Stimulated activated CD8-positive, alpha-beta memory T cell treated with anti-CD3 and anti-CD28 coated beads, Interleukin-4, amount 100 ng/mL, for 1 hour (primary cell): ENCODE data around the gene ALDH6A1.

Source experiments
- DNase-seq, 2 donors: peaks; one replicate each; pipeline ENCODE4 v3.0.0-alpha.2; 2020; ENCODE audit warnings: low read depth in 2 of 2, low spot score in 1 of 2

Gene ALDH6A1

GRCh38 chr14:74049876-74050495, 34.3 kb downstream of the ALDH6A1 start:
- DNase-seq: no peak

DNA sequence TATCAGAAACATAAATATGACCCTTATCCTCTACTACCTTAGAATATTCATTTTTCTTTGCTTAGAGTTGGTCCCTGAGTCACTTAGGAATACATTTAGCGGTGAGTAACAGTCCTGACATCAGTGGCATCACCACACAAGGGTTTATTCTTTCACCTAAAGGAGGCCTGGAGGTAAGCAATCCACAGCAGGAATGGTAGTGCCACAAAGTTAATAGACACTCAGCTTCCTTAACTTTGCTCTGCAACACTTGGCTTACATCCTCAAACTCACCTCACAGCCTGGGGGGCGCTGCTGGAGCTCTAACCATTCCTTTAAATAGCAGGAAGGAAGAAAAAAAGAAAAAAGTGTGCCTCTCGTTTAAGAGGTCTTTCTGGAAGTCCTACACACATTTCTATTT, 36.0 kb downstream of the ALDH6A1 start:
- no peak for DNase-seq

- DNase-seq: no peak
These were observed 38.7 kb downstream of the ALDH6A1 start for GRCh38 chr14:74045522-74045921.

GRCh38 chr14:74042296-74042695, 42.0 kb downstream of the ALDH6A1 start:
- no peak for DNase-seq

DNA sequence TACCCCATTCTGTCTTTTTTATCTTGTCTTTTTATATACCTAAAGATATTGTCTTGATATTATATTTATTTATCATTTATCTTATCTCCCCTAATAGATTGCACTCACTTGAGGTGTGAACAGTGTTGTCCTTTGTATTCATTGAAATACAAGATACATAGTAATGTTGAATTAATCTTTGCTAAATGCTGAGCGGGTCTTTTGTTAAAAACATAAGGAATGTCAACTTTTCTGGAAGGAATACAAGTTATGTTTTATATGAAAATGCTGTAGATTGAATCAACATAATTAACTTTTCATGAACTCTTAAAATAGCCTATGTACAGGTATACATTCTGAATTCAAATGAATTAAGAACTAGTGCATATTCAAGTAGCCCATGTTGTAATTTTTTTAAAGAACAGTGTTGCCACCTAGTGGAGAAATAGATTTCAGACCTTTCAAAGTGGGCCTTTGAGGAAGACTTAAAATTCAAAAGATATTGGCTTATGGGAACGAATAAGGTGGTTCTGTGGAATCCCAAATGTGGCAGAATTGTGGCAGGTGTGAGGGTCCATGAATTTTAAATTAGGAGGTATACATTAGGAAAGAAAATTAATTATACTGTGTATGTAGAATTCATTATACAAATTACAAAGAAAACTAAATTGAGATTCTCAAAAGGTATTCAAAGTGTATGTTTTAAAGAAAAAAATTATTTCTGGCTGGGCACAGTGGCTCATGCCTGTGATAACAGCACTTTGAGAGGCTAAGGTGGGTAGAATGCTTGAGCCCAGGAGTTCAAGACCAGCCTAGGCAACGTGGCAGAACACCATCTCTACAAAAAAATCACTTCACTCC, 46.0 kb downstream of the ALDH6A1 start:
- no peak for DNase-seq

GRCh38 chr14:74035556-74035955, 48.7 kb downstream of the ALDH6A1 start:
- no peak for DNase-seq

GRCh38 chr14:74034572-74034971, 49.7 kb downstream of the ALDH6A1 start:
- DNase-seq: no peak

- DNase-seq: no peak
These were observed 55.1 kb downstream of the ALDH6A1 start for GRCh38 chr14:74029136-74029535.

- no peak for DNase-seq
These were observed 61.9 kb downstream of the ALDH6A1 start for GRCh38 chr14:74022346-74022745.

DNA sequence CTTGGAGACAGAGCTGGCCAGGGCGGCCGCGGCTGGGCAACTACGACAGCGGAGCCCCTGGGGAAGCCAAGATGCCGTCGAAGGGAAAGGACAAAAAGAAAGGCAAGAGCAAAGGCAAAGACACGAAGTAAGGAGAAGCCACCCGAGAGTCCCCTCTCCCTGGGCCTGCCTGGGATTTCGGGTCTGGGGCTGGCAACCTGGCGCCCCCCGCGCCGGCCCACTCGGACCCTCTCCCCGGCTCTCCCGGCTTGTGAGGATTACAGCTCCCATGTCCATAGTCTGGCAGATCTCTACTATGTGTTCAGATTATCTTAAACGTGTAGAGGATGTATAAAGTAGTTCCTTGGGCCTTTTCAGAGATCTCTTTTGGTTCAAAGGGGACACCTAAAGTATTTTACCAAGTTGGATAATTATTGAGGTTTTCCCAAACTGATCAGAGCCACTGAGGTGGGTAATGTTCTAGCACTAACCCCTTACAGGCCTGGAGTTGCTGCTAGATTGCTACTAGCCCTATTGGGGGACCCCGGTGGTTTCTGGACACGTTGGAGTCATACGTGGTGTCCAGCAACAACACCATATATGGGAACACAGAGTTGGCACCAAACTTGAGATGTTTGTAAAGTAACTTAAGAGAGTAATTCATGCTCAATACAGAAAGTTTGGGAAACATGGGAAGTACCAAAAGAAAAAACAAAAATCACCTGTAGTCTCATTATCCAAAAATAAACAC, 64.7 kb downstream of the ALDH6A1 start:
- DNase-seq: no peak

DNA sequence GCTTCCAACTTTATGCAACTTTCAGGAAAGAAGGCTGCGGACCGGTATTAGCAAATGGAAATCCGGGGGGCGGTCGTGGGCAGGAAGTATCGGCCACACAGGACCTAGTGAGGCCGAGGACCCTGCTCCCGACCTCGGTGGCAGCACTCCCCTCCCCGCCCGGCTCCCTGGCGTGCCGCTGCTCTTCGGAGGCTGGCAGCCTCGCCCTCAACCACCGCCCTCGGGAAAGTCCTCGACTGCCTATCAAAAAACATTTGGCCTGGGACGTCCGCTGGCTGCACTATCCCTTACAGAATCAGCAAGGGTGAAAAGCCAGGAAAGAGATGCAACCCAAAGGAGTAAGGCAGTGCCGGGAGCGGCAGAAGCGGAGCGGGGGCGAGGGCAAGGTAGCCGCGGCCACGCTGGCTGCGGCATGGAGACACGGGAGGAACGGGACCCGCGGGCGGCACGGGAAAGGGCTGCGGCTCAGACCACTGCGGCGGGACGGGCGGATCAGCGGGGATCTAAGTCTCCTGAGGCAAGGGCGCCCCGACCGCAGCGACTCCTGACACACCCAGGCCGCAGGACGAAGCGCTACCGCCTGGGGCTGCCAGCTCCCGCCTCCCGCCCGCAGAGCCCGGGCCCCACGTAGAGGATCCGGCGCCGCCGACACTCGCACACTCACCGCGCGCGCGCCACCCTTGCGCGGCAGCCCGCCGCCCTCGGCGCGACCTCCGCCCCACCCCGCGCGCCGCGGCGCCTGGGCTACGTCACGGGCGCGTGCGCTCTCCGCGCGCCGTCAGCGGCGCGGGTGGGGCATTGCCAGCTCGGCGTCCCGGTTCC, 65.5 kb downstream of the ALDH6A1 start, which contains the start of the genes BBOF1 and ENTPD5:
BBOF1 (plus strand) TSS at position 764 of the 822 bp plus-strand sequence. CDS start 130 bp downstream, outside the sequence.
ENTPD5 (minus strand) TSS at position 703 of the 822 bp plus-strand sequence. CDS start 31,186 bp downstream, outside the sequence.
- DNase-seq: peak; percentile 55 to 68

DNA sequence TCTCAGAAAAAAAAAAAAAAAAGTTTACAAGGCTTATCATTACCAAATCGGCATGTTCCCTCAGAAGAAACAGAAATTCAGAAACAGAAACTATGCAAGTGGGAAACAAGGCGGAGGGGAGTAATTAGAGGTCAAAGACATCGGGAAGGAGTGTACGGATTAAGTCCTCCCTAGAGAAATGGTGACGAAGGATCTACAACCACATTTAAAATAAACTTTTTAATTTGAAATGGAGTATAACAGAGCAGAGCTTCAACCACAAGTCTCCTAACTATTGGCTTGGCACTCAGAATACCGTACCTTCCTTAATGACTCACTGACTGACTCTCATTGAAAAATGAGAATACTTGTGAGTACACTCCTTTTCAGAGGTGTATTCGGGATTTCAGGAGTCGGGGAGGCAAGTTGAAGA, 66.1 kb downstream of the ALDH6A1 start:
- DNase-seq: no peak

- no peak for DNase-seq
These were observed 68.3 kb downstream of the ALDH6A1 start for GRCh38 chr14:74015963-74016362.

- DNase-seq: no peak
These were observed 69.1 kb downstream of the ALDH6A1 start for GRCh38 chr14:74015176-74015575.

GRCh38 chr14:74014299-74014698, 70.0 kb downstream of the ALDH6A1 start:
- DNase-seq: no peak

DNA sequence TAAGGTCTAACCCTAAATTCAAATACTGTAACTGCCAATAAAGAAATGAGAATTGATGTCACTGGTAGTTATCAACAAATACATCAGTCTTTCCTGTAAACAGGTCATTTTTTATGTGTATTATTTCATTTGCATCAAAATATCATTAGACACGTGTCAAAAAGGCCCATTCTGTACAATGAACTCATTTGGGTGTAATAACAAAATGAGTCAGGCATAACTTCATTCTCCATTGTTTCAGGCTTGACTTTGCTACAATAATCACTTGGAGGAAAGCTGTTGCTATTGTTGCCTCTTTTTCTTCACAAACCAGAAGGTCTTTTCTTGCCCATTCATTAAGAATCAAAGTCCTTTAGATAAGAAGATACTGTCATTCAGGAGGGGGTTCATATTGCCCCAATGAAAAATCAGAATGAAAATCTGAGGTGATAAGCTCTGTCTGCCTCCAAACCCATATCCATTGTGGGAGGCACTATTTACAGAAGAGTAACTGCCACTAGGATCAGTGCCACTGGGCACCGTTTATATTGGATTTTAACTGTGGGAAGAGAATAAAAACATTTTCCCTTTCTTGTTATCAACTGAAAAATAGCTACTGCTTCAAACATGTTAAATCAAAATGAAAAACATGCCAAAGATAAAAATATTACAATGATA, 75.3 kb downstream of the ALDH6A1 start:
- DNase-seq: no peak
